Nephron progenitor cell (in vitro differentiated cells): Measurements from ENCODE around the gene TAP1.

Experiments
- DNase-seq: peaks from one replicate; pipeline ENCODE4 v3.0.0; 2021
- H3K27ac Mint-ChIP-seq: 2 replicates; pipeline ENCODE4 v1.8.0; 2021; ENCODE audit warnings: mild to moderate bottlenecking, moderate library complexity, mixed read lengths
- H3K27me3 Mint-ChIP-seq: 2 replicates; pipeline ENCODE4 v1.8.0; 2021; ENCODE audit warnings: mild to moderate bottlenecking, low read depth, mixed read lengths; ENCODE audit not compliant: poor library complexity
- H3K36me3 Mint-ChIP-seq: 2 replicates; pipeline ENCODE4 v1.8.0; 2021; ENCODE audit warnings: low read depth, mixed read lengths
- H3K4me1 Mint-ChIP-seq: 2 replicates; pipeline ENCODE4 v1.8.0; 2021; ENCODE audit warnings: mixed read lengths
- H3K4me3 Mint-ChIP-seq: 2 replicates; pipeline ENCODE4 v1.8.0; 2021; ENCODE audit warnings: mild to moderate bottlenecking, moderate library complexity, mixed read lengths
- H3K9me3 Mint-ChIP-seq: 2 replicates; pipeline ENCODE4 v1.8.0; 2021; ENCODE audit warnings: mild to moderate bottlenecking, moderate library complexity, mixed read lengths
- CTCF ChIP-seq: fragments of 200-600 bp; sonication (generic); IDR thresholded peaks from 2 replicates; pipeline ENCODE4 v1.5.0; 2021; ENCODE audit warnings: antibody characterized with exemption

TAP1 gene

GRCh38 chr6:32865724-32866443 lies 12.4 kb upstream of the TAP1 start:
- H3K27ac Mint-ChIP-seq = no peak overlapping the region
- H3K4me3 Mint-ChIP-seq = no peak overlapping the region
- no peaks in the 10 kb centered on the region for H3K4me1 Mint-ChIP-seq
- H3K36me3 Mint-ChIP-seq = no peaks in the 10 kb centered on the region
- no peak for TF ChIP-seq CTCF
- H3K27me3 Mint-ChIP-seq = peaks cover 86% of the 10 kb centered on the region
- DNase-seq = no peak
- no peaks in the 10 kb centered on the region for H3K9me3 Mint-ChIP-seq

GRCh38 chr6:32862725-32863124 lies 9.2 kb upstream of the TAP1 start:
- H3K9me3 Mint-ChIP-seq = no peaks in the 10 kb centered on the region
- H3K27me3 Mint-ChIP-seq = peaks cover 90% of the 10 kb centered on the region
- no peaks in the 10 kb centered on the region for H3K4me1 Mint-ChIP-seq

GRCh38 chr6:32860674-32861073 lies 7.2 kb upstream of the TAP1 start:
- H3K36me3 Mint-ChIP-seq = no peaks in the 10 kb centered on the region
- H3K27ac Mint-ChIP-seq = no peak overlapping the region
- TF ChIP-seq CTCF = no peak
- DNase-seq = no peak
- H3K4me1 Mint-ChIP-seq = no peaks in the 10 kb centered on the region
- peaks cover 90% of the 10 kb centered on the region for H3K27me3 Mint-ChIP-seq
- H3K4me3 Mint-ChIP-seq = no peak overlapping the region
- no peaks in the 10 kb centered on the region for H3K9me3 Mint-ChIP-seq

More at GRCh38 chr6:32862725-32863124, 9.2 kb upstream of the TAP1 start:
- no peak for TF ChIP-seq CTCF
- no peak for DNase-seq
- Mint-ChIP-seq H3K27ac (no peak overlapping the region), H3K36me3 (no peaks in the 10 kb centered on the region), H3K4me3 (no peak overlapping the region)

GRCh38 chr6:32858194-32858593 lies 4.7 kb upstream of the TAP1 start:
- Mint-ChIP-seq H3K4me1 (peaks cover 10% of the 10 kb centered on the region), H3K27ac (no peak overlapping the region), H3K4me3 (no peak overlapping the region), H3K27me3 (peaks cover 93% of the 10 kb centered on the region), H3K36me3 (no peaks in the 10 kb centered on the region), H3K9me3 (no peaks in the 10 kb centered on the region)
- TF ChIP-seq CTCF = no peak
- no peak for DNase-seq

- peaks cover 17% of the 10 kb centered on the region for H3K4me1 Mint-ChIP-seq
- no peak for TF ChIP-seq CTCF
- no peak overlapping the region for H3K4me3 Mint-ChIP-seq
- H3K27ac Mint-ChIP-seq = no peak overlapping the region
- H3K9me3 Mint-ChIP-seq = no peaks in the 10 kb centered on the region
- DNase-seq = no peak
- no peaks in the 10 kb centered on the region for H3K36me3 Mint-ChIP-seq
- peaks cover 96% of the 10 kb centered on the region for H3K27me3 Mint-ChIP-seq
Observed at GRCh38 chr6:32857156-32857891, 3.8 kb upstream of the TAP1 start.
